Esophagus squamous epithelium (tissue), 4 donors: ENCODE results near the gene RNF166.

Experiments
- POLR2A ChIP-seq, 4 donors: fragments of 450-650 bp; IDR thresholded peaks; one replicate each; pipeline ENCODE4 v1.6.1; 2017; ENCODE audit warnings: antibody characterized with exemption in 4 of 4, mild to moderate bottlenecking in 4 of 4, moderate library complexity in 3 of 4
- TF ChIP-seq, protein P1 (sequence below), 6 experiments: fragments of 450-650 bp in 4 of 6; fragments of 200-600 bp in 2 of 6; sonication (generic) in 2 of 6; IDR thresholded peaks; one replicate each; pipeline ENCODE4 v1.5.1; 2016 to 2019; ENCODE audit warnings: antibody characterized with exemption in 6 of 6, mild to moderate bottlenecking in 4 of 6, moderate library complexity in 4 of 6

DNA sequence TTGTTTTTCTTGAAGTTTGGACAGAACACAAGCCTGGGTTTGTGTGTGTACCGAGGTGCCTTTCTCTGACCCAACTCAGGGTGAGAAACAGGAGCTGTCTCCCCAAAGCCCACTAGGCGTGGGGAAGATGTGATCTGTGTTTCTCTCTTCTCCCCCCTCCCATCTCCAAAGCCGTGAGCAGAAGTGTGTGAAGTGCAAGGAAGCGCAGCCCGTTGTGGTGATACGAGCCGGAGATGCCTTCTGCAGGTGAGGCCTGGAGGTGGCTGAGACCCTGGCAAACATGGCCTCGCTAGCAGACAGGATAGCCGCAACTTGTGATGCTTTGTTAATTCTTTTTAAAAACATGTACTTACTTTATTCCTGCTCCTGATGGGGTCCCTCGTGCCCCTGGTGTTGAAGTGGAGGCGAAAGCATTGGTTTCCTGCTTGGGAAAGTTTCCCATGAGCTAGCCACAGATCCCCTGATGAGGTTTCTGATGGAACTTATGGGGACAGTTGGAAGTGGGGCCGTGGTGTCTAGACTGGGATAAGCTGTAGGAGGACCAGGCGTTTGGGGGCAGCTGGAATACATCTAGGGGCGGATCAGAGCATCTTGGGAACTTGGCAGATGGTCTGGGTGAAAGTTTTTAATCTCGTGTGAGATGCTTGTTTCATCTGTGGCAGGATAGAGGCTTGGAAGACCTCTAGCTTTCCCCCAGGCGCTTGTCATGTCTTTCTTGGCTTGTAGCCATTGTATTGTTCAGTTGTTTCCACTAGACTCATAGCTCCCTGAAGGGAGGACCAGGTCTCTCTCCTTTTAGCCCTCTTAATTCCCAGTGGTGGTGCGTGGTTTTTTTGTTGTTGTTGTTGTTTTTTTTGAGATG is 988 bp upstream of the RNF166 start:
- TF ChIP-seq, protein P1, sequence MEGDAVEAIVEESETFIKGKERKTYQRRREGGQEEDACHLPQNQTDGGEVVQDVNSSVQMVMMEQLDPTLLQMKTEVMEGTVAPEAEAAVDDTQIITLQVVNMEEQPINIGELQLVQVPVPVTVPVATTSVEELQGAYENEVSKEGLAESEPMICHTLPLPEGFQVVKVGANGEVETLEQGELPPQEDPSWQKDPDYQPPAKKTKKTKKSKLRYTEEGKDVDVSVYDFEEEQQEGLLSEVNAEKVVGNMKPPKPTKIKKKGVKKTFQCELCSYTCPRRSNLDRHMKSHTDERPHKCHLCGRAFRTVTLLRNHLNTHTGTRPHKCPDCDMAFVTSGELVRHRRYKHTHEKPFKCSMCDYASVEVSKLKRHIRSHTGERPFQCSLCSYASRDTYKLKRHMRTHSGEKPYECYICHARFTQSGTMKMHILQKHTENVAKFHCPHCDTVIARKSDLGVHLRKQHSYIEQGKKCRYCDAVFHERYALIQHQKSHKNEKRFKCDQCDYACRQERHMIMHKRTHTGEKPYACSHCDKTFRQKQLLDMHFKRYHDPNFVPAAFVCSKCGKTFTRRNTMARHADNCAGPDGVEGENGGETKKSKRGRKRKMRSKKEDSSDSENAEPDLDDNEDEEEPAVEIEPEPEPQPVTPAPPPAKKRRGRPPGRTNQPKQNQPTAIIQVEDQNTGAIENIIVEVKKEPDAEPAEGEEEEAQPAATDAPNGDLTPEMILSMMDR (IDR thresholded peaks at IDR 0.05), result peak in 1 of 6 experiments; percentile 3
- no peak for TF ChIP-seq POLR2A (IDR thresholded peaks at IDR 0.05)
